HCT116 (cell line): ENCODE measurements around the gene TMEM178B. TPM values are rescaled to one million over a fixed set of nuclear protein-coding genes. Genes with fewer than 3 reads are reported as not detected.

ENCODE experiments used
- ATAC-seq: fragments of 200-7000 bp; cut with Tn5 transposase; 2 replicates; pipeline ENCODE4 v1.9.1; 2020; ENCODE audit warnings: mild to moderate bottlenecking, moderate library complexity
- BruUV-seq: library from RNA; stranded (reverse); fragments of 400-500 nt; replicated peaks from 2 replicates; lab custom pipeline; 2021; lab: Mats Ljungman, UMichigan
- CTCF ChIA-PET: fragments of 300-600 bp; sonication (Branson Sonifier 250); formaldehyde crosslinking; loops from one replicate; lab custom pipeline; 2021; ENCODE audit warnings: antibody characterized with exemption; lab: Charles Lee
- POLR2A ChIA-PET: fragments of 300-600, 350-600 bp; sonication (Branson Sonifier 250); formaldehyde crosslinking; loops from one replicate; lab custom pipeline; 2021; ENCODE audit warnings: antibody characterized with exemption; lab: Charles Lee
- RAD21 ChIA-PET, 2 experiments: fragments of 300-600 bp; sonication (Branson Sonifier 250); formaldehyde crosslinking; loops; one replicate each; lab custom pipeline; 2023; ENCODE audit warnings: low total read pairs in 2 of 2; ENCODE audit not compliant: uncharacterized antibody in 2 of 2, unreplicated experiment in 2 of 2, low non-redundant PET in 1 of 2; lab: Charles Lee
- DNase-seq: peaks from one replicate; pipeline ENCODE4 v3.0.0-alpha.2; 2010; ENCODE audit warnings: low read depth, low spot score
- H2AFZ ChIP-seq: fragments of 200-600 bp; shearing (Covaris generic), sonication (generic); 2 replicates; pipeline ENCODE4 v1.6.1; 2017; ENCODE audit warnings: low read depth, mixed run types, mixed read lengths, antibody characterized with exemption, low read length; ENCODE audit not compliant: poor library complexity, severe bottlenecking
- H3K27ac ChIP-seq: 2 replicates; pipeline ENCODE4 v1.5.1; 2012; ENCODE audit warnings: low read depth, low read length
- H3K27me3 ChIP-seq: fragments of 200-600 bp; sonication (generic); 2 replicates; pipeline ENCODE4 v1.6.1; 2016; ENCODE audit warnings: mixed run types, low read length, mixed read lengths; ENCODE audit not compliant: insufficient read depth
- H3K36me3 ChIP-seq, 2 experiments: fragments of 200-500 bp in 1 of 2; fragments of 200-600 bp in 1 of 2; sonication (Bioruptor generic) in 1 of 2; sonication (generic) in 1 of 2; 2 replicates each; pipeline versions ENCODE4 v1.5.1 to v1.6.1; 2014 to 2016; ENCODE audit warnings: low read length in 2 of 2, inconsistent platforms in 1 of 2, mixed read lengths in 1 of 2, mixed run types in 1 of 2; ENCODE audit not compliant: insufficient read depth in 2 of 2, control insufficient read depth in 1 of 2
- H3K4me1 ChIP-seq, 2 experiments: fragments of 200-600 bp in 1 of 2; sonication (generic) in 1 of 2; 2 replicates each; pipeline versions ENCODE4 v1.5.1 to v1.6.1; 2012 to 2017; ENCODE audit warnings: low read length in 2 of 2, inconsistent platforms in 1 of 2, mild to moderate bottlenecking in 1 of 2, mixed read lengths in 1 of 2, mixed run types in 1 of 2, moderate library complexity in 1 of 2; ENCODE audit not compliant: insufficient read depth in 2 of 2, control insufficient read depth in 1 of 2
- H3K4me2 ChIP-seq: fragments of 200-600 bp; sonication (generic); 2 replicates; pipeline ENCODE4 v1.6.1; 2017; ENCODE audit warnings: mixed run types, low read length, mixed read lengths
- H3K4me3 ChIP-seq, 2 experiments: fragments of 200-600 bp in 1 of 2; sonication (generic) in 1 of 2; replicated peaks in 1 of 2; 2 replicates each; pipeline ENCODE4 v1.5.1; 2011 to 2016; ENCODE audit warnings: low read length in 2 of 2, control low read depth in 1 of 2, low read depth in 1 of 2, mild to moderate bottlenecking in 1 of 2, mixed read lengths in 1 of 2, mixed run types in 1 of 2
- H3K79me2 ChIP-seq: fragments of 200-600 bp; sonication (generic); 2 replicates; pipeline ENCODE4 v1.6.1; 2017; ENCODE audit warnings: mild to moderate bottlenecking, mixed run types, low read length, moderate library complexity, mixed read lengths; ENCODE audit not compliant: insufficient read depth
- H3K9ac ChIP-seq: fragments of 200-600 bp; sonication (generic); 2 replicates; pipeline ENCODE4 v1.6.1; 2016; ENCODE audit warnings: low read length, mixed read lengths
- H3K9me2 ChIP-seq: fragments of 200-600 bp; sonication (generic), shearing (Covaris generic); 2 replicates; pipeline ENCODE4 v1.6.1; 2017; ENCODE audit warnings: mixed run types, mild to moderate bottlenecking, moderate library complexity; ENCODE audit not compliant: insufficient read depth
- H3K9me3 ChIP-seq, 2 experiments: fragments of 200-500 bp in 1 of 2; fragments of 200-600 bp in 1 of 2; sonication (Bioruptor generic) in 1 of 2; sonication (generic) in 1 of 2; 2 replicates each; pipeline ENCODE4 v1.6.1; 2014 to 2017; ENCODE audit warnings: low read length in 2 of 2, mixed read lengths in 2 of 2, inconsistent platforms in 1 of 2, low read depth in 1 of 2, mild to moderate bottlenecking in 1 of 2, mixed run types in 1 of 2, moderate library complexity in 1 of 2; ENCODE audit not compliant: control insufficient read depth in 1 of 2, insufficient read depth in 1 of 2
- H4K20me1 ChIP-seq: fragments of 200-600 bp; sonication (generic), shearing (Covaris generic); 2 replicates; pipeline ENCODE4 v1.6.1; 2017; ENCODE audit warnings: mixed run types, mild to moderate bottlenecking, moderate library complexity; ENCODE audit not compliant: insufficient read depth
- EGR1 ChIP-seq: IDR thresholded peaks from 2 replicates; pipeline ENCODE4 v1.6.1; 2012; ENCODE audit warnings: low read depth
- SRF ChIP-seq: IDR thresholded peaks from 2 replicates; pipeline ENCODE4 v1.6.1; 2012; ENCODE audit warnings: low read depth
- TCF7L2 ChIP-seq: IDR thresholded peaks from 2 replicates; pipeline ENCODE4 v1.7.0; 2011; ENCODE audit warnings: borderline replicate concordance, inconsistent platforms; ENCODE audit not compliant: insufficient read depth, insufficient read length; ENCODE audit errors: extremely low read depth
- ZNF274 ChIP-seq: fragments of 200-500 bp; sonication (Bioruptor generic); IDR thresholded peaks from 2 replicates; pipeline ENCODE4 v1.6.1; 2014; ENCODE audit warnings: mild to moderate bottlenecking, low read depth, low read length, inconsistent platforms
- intact Hi-C: fragments of 100-400 bp; cut with micrococcal nuclease; formaldehyde crosslinking; loops from 2 replicates; pipeline ENCODE4 v1.10.0; 2022
- total RNA-seq: library from RNA; stranded (reverse); gene quantifications from one replicate; pipeline ENCODE4 v1.2.1, GENCODE V29; 2021; ENCODE audit not compliant: unreplicated experiment
- TF ChIP-seq, protein P1 (sequence below): IDR thresholded peaks from 2 replicates; pipeline ENCODE4 v1.6.1; 2011; ENCODE audit warnings: mild to moderate bottlenecking, low read length, moderate library complexity; ENCODE audit not compliant: insufficient replicate concordance; ENCODE audit errors: extremely low read depth
- TF ChIP-seq, protein P2 (sequence below), 3 experiments: fragments of 200-600 bp in 1 of 3; sonication (generic) in 1 of 3; IDR thresholded peaks in 2 of 3; conservative IDR thresholded peaks in 1 of 3; 2 replicates each; pipeline ENCODE4 v1.5.1; 2012 to 2017; ENCODE audit warnings: low read depth in 2 of 3, low read length in 2 of 3, antibody characterized with exemption in 1 of 3, borderline replicate concordance in 1 of 3, control low read depth in 1 of 3, mild to moderate bottlenecking in 1 of 3, mixed read lengths in 1 of 3, mixed run types in 1 of 3, moderate library complexity in 1 of 3; ENCODE audit not compliant: insufficient read depth in 1 of 3
- TF ChIP-seq, protein P3 (sequence below): IDR thresholded peaks from 2 replicates; pipeline ENCODE4 v1.6.1; 2012
- TF ChIP-seq, protein P4 (sequence below): IDR thresholded peaks from 2 replicates; pipeline ENCODE4 v1.6.1; 2012

The TMEM178B gene
- total RNA-seq, 1 experiment from 2014 or later = 0.02 TPM

DNA sequence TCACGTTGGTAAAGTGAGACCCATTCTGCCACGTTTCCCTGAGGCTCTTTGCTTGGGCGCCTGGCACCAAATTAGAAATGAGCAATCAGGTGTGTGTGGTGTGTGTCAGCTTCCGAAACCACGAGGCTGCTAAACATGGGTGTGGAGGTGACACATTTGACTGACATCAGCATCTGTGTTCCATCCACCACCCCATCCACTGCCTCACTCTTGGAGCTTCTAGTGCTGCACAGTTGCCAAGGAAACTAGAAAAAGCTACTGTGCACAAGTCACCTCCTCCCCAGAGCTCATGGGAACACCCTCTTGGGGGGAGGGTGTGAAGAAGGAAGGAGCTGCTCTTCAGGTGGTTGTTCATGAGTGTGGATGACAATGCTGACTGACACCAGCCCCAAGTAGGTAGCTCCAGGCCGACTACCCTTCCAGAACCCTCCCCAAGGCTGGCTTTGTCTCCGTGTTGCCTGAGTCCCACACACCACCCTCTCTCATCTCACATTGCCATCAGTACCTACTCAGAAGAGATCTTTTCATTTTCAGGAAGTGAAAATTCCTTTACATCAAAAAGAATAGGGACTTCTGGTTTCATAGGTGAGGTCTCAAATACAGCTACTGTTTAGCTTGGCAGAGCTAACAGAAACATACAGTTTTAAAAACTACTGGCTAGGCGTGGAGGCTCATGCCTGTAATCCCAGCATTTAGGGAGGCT lies 152.2 kb downstream of the TMEM178B start:
- ChIA-PET RAD21 (interaction anchor here in 1 of 2 experiments (0.6 kb wide), 1 partner anchor 53 kb away, joined by 3 read pairs; no protein-coding TSS in a partner anchor), CTCF (no interaction called here), POLR2A (no interaction called here)
- Histone ChIP-seq H3K9ac (no peak overlapping the region), H3K27ac (no peak overlapping the region), H2AFZ (no peak overlapping the region), H3K4me2 (no peak overlapping the region), H3K27me3 (peaks cover 10% of the 10 kb centered on the region), H3K36me3 (no peaks in the 10 kb centered on the region), H3K4me1 (no peaks in the 10 kb centered on the region), H3K79me2 (no peaks in the 10 kb centered on the region), H3K9me2 (no peaks in the 10 kb centered on the region), H4K20me1 (no peaks in the 10 kb centered on the region), H3K4me3 (no peak overlapping the region), H3K9me3 (no peaks in the 10 kb centered on the region)
- DNase-seq (no peak), ATAC-seq (no peak)
- no TSS peak for BruUV-seq
- TF ChIP-seq, protein P1, sequence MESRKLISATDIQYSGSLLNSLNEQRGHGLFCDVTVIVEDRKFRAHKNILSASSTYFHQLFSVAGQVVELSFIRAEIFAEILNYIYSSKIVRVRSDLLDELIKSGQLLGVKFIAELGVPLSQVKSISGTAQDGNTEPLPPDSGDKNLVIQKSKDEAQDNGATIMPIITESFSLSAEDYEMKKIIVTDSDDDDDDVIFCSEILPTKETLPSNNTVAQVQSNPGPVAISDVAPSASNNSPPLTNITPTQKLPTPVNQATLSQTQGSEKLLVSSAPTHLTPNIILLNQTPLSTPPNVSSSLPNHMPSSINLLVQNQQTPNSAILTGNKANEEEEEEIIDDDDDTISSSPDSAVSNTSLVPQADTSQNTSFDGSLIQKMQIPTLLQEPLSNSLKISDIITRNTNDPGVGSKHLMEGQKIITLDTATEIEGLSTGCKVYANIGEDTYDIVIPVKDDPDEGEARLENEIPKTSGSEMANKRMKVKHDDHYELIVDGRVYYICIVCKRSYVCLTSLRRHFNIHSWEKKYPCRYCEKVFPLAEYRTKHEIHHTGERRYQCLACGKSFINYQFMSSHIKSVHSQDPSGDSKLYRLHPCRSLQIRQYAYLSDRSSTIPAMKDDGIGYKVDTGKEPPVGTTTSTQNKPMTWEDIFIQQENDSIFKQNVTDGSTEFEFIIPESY = no peak
- TF ChIP-seq, protein P2, sequence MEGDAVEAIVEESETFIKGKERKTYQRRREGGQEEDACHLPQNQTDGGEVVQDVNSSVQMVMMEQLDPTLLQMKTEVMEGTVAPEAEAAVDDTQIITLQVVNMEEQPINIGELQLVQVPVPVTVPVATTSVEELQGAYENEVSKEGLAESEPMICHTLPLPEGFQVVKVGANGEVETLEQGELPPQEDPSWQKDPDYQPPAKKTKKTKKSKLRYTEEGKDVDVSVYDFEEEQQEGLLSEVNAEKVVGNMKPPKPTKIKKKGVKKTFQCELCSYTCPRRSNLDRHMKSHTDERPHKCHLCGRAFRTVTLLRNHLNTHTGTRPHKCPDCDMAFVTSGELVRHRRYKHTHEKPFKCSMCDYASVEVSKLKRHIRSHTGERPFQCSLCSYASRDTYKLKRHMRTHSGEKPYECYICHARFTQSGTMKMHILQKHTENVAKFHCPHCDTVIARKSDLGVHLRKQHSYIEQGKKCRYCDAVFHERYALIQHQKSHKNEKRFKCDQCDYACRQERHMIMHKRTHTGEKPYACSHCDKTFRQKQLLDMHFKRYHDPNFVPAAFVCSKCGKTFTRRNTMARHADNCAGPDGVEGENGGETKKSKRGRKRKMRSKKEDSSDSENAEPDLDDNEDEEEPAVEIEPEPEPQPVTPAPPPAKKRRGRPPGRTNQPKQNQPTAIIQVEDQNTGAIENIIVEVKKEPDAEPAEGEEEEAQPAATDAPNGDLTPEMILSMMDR (IDR thresholded peaks at IDR 0.05 in 2 of 3, conservative IDR thresholded peaks at IDR 0.05 in 1 of 3; ENCODE audit: borderline replicate concordance in 1 of 3, insufficient read depth in 1 of 3, low read depth in 2 of 3, low read length in 2 of 3) = no peak
- no peak for TF ChIP-seq TCF7L2
- no peak for TF ChIP-seq SRF
- TF ChIP-seq ZNF274 = no peak
- TF ChIP-seq EGR1 = no peak
- TF ChIP-seq, protein P3, sequence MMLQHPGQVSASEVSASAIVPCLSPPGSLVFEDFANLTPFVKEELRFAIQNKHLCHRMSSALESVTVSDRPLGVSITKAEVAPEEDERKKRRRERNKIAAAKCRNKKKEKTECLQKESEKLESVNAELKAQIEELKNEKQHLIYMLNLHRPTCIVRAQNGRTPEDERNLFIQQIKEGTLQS = no peak
- TF ChIP-seq, protein P4, sequence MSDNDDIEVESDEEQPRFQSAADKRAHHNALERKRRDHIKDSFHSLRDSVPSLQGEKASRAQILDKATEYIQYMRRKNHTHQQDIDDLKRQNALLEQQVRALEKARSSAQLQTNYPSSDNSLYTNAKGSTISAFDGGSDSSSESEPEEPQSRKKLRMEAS = no peak
- intact Hi-C loops = loop anchor here (10.0 kb wide), 1 partner anchor 711 kb away; no protein-coding TSS in a partner anchor
